Measurements from ENCODE around the gene FBLN2.

DNA sequence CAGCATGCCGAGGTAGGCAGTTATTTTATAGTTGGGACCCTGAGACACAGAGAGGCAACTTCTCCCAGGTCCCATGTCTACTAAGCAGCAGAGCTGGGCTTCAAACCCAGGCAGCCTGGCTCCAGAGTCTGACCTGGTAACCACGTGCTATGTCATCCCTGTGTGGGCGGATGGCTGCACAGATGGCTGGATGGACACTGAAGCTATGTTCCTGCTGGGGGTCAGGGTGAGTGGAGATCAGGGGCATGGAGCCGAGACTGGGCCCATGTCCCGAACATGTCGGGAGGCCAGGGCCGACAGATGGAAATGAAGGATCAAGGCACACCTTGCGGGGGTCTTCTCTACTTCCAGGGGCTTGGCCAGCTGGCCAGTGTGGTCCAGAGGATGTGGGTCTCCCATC, 9.3 kb upstream of the FBLN2 start:
- TF ChIP-seq, protein P1, sequence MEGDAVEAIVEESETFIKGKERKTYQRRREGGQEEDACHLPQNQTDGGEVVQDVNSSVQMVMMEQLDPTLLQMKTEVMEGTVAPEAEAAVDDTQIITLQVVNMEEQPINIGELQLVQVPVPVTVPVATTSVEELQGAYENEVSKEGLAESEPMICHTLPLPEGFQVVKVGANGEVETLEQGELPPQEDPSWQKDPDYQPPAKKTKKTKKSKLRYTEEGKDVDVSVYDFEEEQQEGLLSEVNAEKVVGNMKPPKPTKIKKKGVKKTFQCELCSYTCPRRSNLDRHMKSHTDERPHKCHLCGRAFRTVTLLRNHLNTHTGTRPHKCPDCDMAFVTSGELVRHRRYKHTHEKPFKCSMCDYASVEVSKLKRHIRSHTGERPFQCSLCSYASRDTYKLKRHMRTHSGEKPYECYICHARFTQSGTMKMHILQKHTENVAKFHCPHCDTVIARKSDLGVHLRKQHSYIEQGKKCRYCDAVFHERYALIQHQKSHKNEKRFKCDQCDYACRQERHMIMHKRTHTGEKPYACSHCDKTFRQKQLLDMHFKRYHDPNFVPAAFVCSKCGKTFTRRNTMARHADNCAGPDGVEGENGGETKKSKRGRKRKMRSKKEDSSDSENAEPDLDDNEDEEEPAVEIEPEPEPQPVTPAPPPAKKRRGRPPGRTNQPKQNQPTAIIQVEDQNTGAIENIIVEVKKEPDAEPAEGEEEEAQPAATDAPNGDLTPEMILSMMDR (IDR thresholded peaks at IDR 0.05; ENCODE audit: low read depth, low read length): no peak
- TF ChIP-seq EZH2phosphoT487 (IDR thresholded peaks at IDR 0.05; ENCODE audit: low read depth): no peak
